ENCODE data around the gene RIMKLB. TPM values are rescaled to one million over a fixed set of nuclear protein-coding genes. Genes with fewer than 3 reads are reported as not detected.
"Not testable (repeated sequence)": the region's sequence is repeated elsewhere in the genome, so short reads cannot be mapped to it uniquely, and the experiment has no call there.

Gene RIMKLB
- total and polyA plus RNA-seq, 5 donors from 2014 or later, result 1.1 to 7.7 (median 1.4) TPM

DNA sequence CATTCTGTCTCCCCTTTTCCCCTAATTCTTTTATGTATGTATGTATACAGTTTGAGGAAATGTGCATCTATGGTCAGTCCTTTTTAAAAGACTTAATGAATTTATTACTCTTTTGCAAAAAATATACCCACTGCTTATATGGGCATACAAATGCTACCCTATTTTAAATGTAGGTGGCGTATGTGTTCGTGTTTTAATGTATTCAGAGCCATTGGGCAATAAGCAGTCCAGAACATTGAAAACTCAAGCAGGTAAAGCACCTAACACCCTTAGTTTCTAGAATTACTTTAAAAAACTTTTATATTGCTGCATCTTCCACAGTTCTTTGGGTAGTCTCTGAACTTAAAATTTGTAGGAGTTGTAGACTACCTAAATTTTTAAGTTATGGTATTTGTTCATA, 82.1 kb downstream of the RIMKLB start:
- Histone ChIP-seq H3K4me3 (ENCODE audit: low read depth, low read length) (no peak overlapping the region), H3K4me1 (ENCODE audit: control insufficient read depth, insufficient read depth, low read length, poor library complexity, severe bottlenecking) (no peaks in the 10 kb centered on the region), H3K36me3 (ENCODE audit: control insufficient read depth, insufficient read depth, low read length) (no peaks in the 10 kb centered on the region), H3K27me3 (ENCODE audit: control insufficient read depth, insufficient read depth, low read length) (no peaks in the 10 kb centered on the region), H3K9me3 (ENCODE audit: control insufficient read depth in 2 of 2, low read length in 2 of 2) (no peaks in the 10 kb centered on the region), H3K27ac (ENCODE audit: insufficient read depth, low read length, poor library complexity, severe bottlenecking) (no peak overlapping the region)
- no peak overlapping the region for H3K4me3 Mint-ChIP-seq
- peaks cover 5% of the 10 kb centered on the region for H3K36me3 Mint-ChIP-seq
- no peak for ATAC-seq (ENCODE audit: low read depth in 2 of 2)
- no peaks in the 10 kb centered on the region for H3K27me3 Mint-ChIP-seq
- no peaks in the 10 kb centered on the region for H3K9me3 Mint-ChIP-seq
- no peak overlapping the region for H3K27ac Mint-ChIP-seq
- H3K4me1 Mint-ChIP-seq, result peaks cover 0 to 5% (median 0%) of the 10 kb centered on the region in 4 donors
- DNase-seq, result no peak

- ATAC-seq (ENCODE audit: low read depth in 2 of 2), result no peak
- H3K27ac Mint-ChIP-seq, result no peak overlapping the region
- H3K36me3 Mint-ChIP-seq, result peaks cover 5% of the 10 kb centered on the region
- H3K9me3 Mint-ChIP-seq, result no peaks in the 10 kb centered on the region
- Histone ChIP-seq H3K4me1 (ENCODE audit: control insufficient read depth, insufficient read depth, low read length, poor library complexity, severe bottlenecking) (no peaks in the 10 kb centered on the region), H3K36me3 (ENCODE audit: control insufficient read depth, insufficient read depth, low read length) (no peaks in the 10 kb centered on the region), H3K27ac (ENCODE audit: insufficient read depth, low read length, poor library complexity, severe bottlenecking) (no peak overlapping the region), H3K9me3 (ENCODE audit: control insufficient read depth in 2 of 2, low read length in 2 of 2) (no peaks in the 10 kb centered on the region), H3K27me3 (ENCODE audit: control insufficient read depth, insufficient read depth, low read length) (no peaks in the 10 kb centered on the region), H3K4me3 (ENCODE audit: low read depth, low read length) (no peak overlapping the region)
- H3K4me3 Mint-ChIP-seq, result no peak overlapping the region
- DNase-seq, result peak in 1 of 3 donors; percentile 35
- peaks cover 0 to 5% (median 0%) of the 10 kb centered on the region in 4 donors for H3K4me1 Mint-ChIP-seq
- H3K27me3 Mint-ChIP-seq, result no peaks in the 10 kb centered on the region
Measured at GRCh38 chr12:8780389-8780788, 82.6 kb downstream of the RIMKLB start.

DNA sequence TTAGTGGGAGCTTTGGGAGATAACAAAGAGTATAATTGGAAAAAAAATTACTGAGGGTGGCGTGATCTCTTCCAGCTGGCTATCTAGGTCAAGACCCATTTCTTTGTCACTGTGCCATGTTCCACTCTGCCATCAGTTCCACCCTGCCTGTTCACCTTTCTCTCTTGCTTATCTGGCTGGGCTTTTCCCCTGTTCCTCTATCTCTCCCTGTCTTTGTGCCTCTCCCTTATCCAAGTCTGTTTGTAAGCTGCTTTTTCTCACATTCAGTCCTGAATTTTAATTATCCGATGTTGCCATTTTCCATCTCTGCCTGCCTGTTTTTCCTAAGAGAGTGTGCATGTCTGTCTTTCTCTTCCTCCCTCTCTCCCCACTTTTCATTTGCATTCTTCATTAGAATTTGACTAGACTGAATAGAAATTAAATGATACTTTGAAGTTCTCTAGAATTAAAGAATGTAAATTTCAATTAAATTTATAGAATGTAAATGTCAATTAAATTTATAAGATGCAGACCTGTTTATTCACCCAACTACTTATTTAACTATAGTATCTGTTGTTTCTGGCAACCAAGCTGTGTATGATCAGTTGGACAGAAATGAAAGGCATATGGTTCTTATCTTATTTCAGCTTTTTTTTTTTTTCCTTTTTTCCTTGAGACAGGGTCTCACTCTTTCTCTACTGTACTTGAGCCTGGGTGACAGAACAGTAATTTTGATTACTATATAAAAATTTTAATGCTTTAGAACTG, 83.8 kb downstream of the RIMKLB start:
- no peak overlapping the region for H3K27ac ChIP-seq (ENCODE audit: insufficient read depth, low read length, poor library complexity, severe bottlenecking)
- no peak overlapping the region for H3K4me3 Mint-ChIP-seq
- peaks cover 0 to 2% (median 0%) of the 10 kb centered on the region in 7 donors for H3K9me3 Mint-ChIP-seq
- H3K27ac Mint-ChIP-seq, result no peak overlapping the region
- DNase-seq, result no peak
- no peaks in the 10 kb centered on the region for H3K9me3 ChIP-seq (ENCODE audit: control insufficient read depth in 2 of 2, low read length in 2 of 2)
- ATAC-seq (ENCODE audit: low read depth in 2 of 2), result no peak
- no peaks in the 10 kb centered on the region for H3K4me1 ChIP-seq (ENCODE audit: control insufficient read depth, insufficient read depth, low read length, poor library complexity, severe bottlenecking)
- H3K27me3 ChIP-seq (ENCODE audit: control insufficient read depth, insufficient read depth, low read length), result no peaks in the 10 kb centered on the region
- H3K4me1 Mint-ChIP-seq, result peaks cover 0 to 5% (median 0%) of the 10 kb centered on the region in 4 donors
- H3K4me3 ChIP-seq (ENCODE audit: low read depth, low read length), result no peak overlapping the region
- H3K36me3 ChIP-seq (ENCODE audit: control insufficient read depth, insufficient read depth, low read length), result no peaks in the 10 kb centered on the region
- no peaks in the 10 kb centered on the region for H3K27me3 Mint-ChIP-seq
- H3K36me3 Mint-ChIP-seq, result peaks cover 5% of the 10 kb centered on the region

DNA sequence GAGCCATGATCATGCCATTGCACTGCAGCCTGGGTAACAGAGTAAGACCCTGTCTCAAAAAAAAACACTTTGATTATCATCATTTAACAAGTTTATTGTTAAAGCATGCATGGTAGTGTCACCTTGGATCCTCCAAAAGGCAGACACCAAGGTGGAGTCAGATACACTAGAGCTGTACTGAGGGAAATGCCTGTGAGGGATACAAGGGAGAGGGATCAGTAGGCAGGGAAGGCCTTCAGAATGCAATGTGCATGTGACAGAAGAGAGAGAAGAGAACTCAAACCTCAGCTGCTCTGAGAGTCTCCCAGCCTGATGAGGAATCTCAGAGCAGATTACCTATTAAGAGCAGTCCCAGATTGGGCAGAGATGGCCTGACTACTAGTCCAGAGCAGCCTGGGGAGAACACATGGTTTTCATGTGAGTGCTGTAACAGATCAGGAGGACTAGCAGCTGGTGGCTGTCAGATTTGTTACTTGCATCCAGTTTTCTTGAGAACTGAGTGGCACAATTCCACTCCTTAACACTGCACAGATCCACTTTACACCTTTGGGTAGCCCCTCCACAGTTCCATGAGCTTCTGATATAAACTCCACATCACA, 86.6 kb downstream of the RIMKLB start:
- no peak for ATAC-seq (ENCODE audit: low read depth in 2 of 2)
- Histone ChIP-seq H3K27me3 (ENCODE audit: control insufficient read depth, insufficient read depth, low read length) (no peaks in the 10 kb centered on the region), H3K27ac (ENCODE audit: insufficient read depth, low read length, poor library complexity, severe bottlenecking) (no peak overlapping the region), H3K36me3 (ENCODE audit: control insufficient read depth, insufficient read depth, low read length) (no peaks in the 10 kb centered on the region), H3K4me1 (ENCODE audit: control insufficient read depth, insufficient read depth, low read length, poor library complexity, severe bottlenecking) (no peaks in the 10 kb centered on the region), H3K4me3 (ENCODE audit: low read depth, low read length) (no peak overlapping the region), H3K9me3 (ENCODE audit: control insufficient read depth in 2 of 2, low read length in 2 of 2) (no peaks in the 10 kb centered on the region)
- Mint-ChIP-seq H3K9me3 (peaks cover 0 to 2% (median 0%) of the 10 kb centered on the region in 7 donors), H3K36me3 (no peaks in the 10 kb centered on the region), H3K4me3 (no peak overlapping the region), H3K4me1 (peaks cover 0 to 5% (median 2%) of the 10 kb centered on the region in 4 donors), H3K27me3 (no peaks in the 10 kb centered on the region), H3K27ac (peak overlapping the region in 1 of 3 donors; percentile 46)
- DNase-seq, result no peak

GRCh38 chr12:8785499-8785898, 87.7 kb downstream of the RIMKLB start:
- Mint-ChIP-seq H3K4me3 (no peak overlapping the region), H3K36me3 (no peaks in the 10 kb centered on the region), H3K27me3 (no peaks in the 10 kb centered on the region), H3K4me1 (peaks cover 0 to 5% (median 2%) of the 10 kb centered on the region in 4 donors), H3K27ac (no peak overlapping the region), H3K9me3 (peaks cover 0 to 2% (median 0%) of the 10 kb centered on the region in 7 donors)
- H3K4me1 ChIP-seq (ENCODE audit: control insufficient read depth, insufficient read depth, low read length, poor library complexity, severe bottlenecking), result no peaks in the 10 kb centered on the region
- H3K36me3 ChIP-seq (ENCODE audit: control insufficient read depth, insufficient read depth, low read length), result no peaks in the 10 kb centered on the region
- no peak for DNase-seq
- H3K4me3 ChIP-seq (ENCODE audit: low read depth, low read length), result no peak overlapping the region
- ATAC-seq (ENCODE audit: low read depth in 2 of 2), result no peak
- no peak overlapping the region for H3K27ac ChIP-seq (ENCODE audit: insufficient read depth, low read length, poor library complexity, severe bottlenecking)
- no peaks in the 10 kb centered on the region for H3K27me3 ChIP-seq (ENCODE audit: control insufficient read depth, insufficient read depth, low read length)
- no peaks in the 10 kb centered on the region for H3K9me3 ChIP-seq (ENCODE audit: control insufficient read depth in 2 of 2, low read length in 2 of 2)

DNA sequence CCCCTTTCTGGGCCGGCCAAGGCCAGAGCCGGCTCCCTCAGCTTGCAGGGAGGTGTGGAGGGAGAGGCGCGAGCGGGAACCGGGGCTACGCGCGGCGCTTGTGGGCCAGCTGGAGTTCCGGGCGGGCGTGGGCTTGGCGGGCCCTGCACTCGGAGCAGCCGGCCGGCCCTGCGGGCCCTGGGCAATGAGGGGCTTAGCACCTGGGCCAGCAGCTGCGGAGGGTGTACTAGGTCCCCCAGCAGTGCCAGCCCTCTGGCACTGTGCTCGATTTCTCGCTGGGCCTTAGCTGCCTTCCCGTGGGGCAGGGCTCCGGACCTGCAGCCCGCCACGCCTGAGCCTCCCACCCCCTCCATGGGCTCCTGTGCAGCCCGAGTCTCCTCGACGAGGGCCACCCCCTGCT, 89.4 kb downstream of the RIMKLB start:
- H3K27ac ChIP-seq (ENCODE audit: insufficient read depth, low read length, poor library complexity, severe bottlenecking); H3K4me3 ChIP-seq (ENCODE audit: low read depth, low read length); H3K27me3 ChIP-seq (ENCODE audit: control insufficient read depth, insufficient read depth, low read length); H3K27me3 Mint-ChIP-seq; H3K4me1 ChIP-seq (ENCODE audit: control insufficient read depth, insufficient read depth, low read length, poor library complexity, severe bottlenecking); H3K4me3 Mint-ChIP-seq; H3K9me3 Mint-ChIP-seq; DNase-seq; H3K27ac Mint-ChIP-seq; ATAC-seq (ENCODE audit: low read depth in 2 of 2); H3K36me3 Mint-ChIP-seq; H3K9me3 ChIP-seq (ENCODE audit: control insufficient read depth in 2 of 2, low read length in 2 of 2); H3K4me1 Mint-ChIP-seq; H3K36me3 ChIP-seq (ENCODE audit: control insufficient read depth, insufficient read depth, low read length): not testable (repeated sequence)

DNA sequence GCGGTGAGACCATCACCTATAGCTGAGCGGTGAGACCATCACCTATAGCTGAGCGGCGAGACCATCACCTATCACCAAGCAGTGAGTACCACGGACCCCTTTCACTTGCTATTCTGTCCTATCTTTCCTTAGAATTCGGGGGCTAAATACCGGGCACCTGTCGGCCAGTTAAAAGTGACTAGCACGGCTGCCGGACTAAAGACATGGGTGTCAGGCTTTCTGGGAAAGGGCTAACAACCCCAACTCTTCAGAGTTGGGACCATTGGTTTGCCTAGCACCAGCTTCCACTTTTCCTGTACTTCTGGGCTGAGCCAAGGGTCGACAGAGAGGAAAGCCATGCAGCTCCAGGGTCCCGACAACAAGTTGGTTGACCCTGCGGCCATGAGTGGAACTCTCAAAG, 90.9 kb downstream of the RIMKLB start:
- not testable (repeated sequence) for H3K27ac ChIP-seq (ENCODE audit: insufficient read depth, low read length, poor library complexity, severe bottlenecking); ATAC-seq (ENCODE audit: low read depth in 2 of 2); H3K9me3 ChIP-seq (ENCODE audit: control insufficient read depth in 2 of 2, low read length in 2 of 2); H3K27me3 ChIP-seq (ENCODE audit: control insufficient read depth, insufficient read depth, low read length); H3K36me3 Mint-ChIP-seq; H3K4me1 Mint-ChIP-seq; H3K4me1 ChIP-seq (ENCODE audit: control insufficient read depth, insufficient read depth, low read length, poor library complexity, severe bottlenecking); H3K27me3 Mint-ChIP-seq; H3K36me3 ChIP-seq (ENCODE audit: control insufficient read depth, insufficient read depth, low read length); H3K9me3 Mint-ChIP-seq; DNase-seq
- peak overlapping the region in 1 of 3 donors; percentile 62 for H3K27ac Mint-ChIP-seq
- H3K4me3 Mint-ChIP-seq, result peak overlapping the region; percentile 40 to 90 (median 76)
- H3K4me3 ChIP-seq (ENCODE audit: low read depth, low read length), result peak overlapping the region; percentile 32

Measured in CD4-positive, CD25-positive, alpha-beta regulatory T cell (primary cell).